SIG-M5 treated with dmso at 0.1 percent for 504 hours (cell line): ENCODE results near the gene ETV6.

ENCODE experiments used
- DNase-seq: peaks from one replicate; lab custom pipeline; 2025; ENCODE audit not compliant: unreplicated experiment; lab: John Stamatoyannopoulos, UW

ETV6 gene

GRCh38 chr12:11823043-11823442 lies 173.6 kb downstream of the ETV6 start:
- DNase-seq: no peak

GRCh38 chr12:11823593-11823992 lies 174.1 kb downstream of the ETV6 start:
- no peak for DNase-seq

GRCh38 chr12:11824069-11824468 lies 174.6 kb downstream of the ETV6 start:
- DNase-seq: no peak

DNA sequence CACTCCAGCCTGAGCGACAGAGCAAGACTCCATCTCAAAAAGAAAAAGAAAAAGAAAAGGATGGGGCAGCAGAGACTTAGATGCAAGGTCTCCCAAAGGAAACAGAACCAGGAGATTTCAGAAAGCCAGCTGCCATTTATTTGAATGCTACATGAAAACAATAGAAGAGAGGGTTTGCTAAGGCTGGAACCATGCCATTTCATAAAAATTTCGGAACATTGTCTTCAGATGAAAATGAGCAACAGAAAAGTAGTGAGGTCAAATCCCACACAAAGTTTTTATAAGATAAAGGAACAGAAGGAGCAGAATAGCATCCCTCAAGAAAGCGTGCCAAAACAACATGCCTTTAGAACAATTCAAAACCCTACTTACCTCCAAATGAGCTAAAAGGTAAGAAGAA lies 175.3 kb downstream of the ETV6 start:
- no peak for DNase-seq

- no peak for DNase-seq
Measured at GRCh38 chr12:11825278-11825677, 175.8 kb downstream of the ETV6 start.

DNA sequence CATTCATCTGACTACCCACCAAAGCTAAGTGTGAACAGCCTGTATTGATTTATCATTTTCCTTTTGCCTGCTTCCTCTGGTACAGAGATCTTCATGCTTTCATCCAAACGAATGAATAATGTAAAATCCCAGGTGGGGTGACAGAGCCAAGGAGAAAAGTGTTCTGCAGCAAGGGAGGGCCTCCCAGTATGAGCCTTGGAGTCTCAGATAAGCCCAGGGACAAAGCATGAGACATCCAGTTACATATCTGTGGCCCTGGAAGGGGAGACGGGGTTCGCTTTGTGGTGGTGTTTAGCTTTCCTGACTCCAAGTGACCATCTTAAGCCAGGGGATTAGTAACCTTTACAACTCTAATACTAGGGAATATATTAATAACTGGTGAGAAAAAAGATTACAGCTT lies 177.1 kb downstream of the ETV6 start:
- no peak for DNase-seq

- DNase-seq: no peak
Measured at GRCh38 chr12:11827091-11828061, 177.9 kb downstream of the ETV6 start.

DNA sequence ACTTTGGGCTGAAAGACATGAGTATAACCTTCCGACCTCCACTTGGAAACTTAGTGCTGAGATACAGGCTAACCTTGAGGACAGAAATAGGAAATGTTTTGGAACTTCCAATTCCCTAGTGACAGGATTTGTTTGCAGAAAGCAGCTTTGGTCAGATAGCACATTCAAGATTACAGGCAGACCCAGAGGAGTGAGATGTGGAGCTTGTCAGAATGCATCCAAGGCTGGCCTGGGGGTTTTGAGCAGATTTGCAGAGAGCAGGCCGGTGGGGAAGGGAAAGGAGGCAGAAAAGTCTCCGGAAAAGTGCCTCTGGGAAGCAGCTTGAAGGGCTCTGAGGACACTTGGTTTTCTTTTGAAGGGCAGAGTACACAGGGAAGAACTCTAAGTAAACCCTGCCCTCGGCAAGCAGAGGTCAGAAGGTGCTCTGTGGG lies 180.3 kb downstream of the ETV6 start:
- DNase-seq: no peak

DNA sequence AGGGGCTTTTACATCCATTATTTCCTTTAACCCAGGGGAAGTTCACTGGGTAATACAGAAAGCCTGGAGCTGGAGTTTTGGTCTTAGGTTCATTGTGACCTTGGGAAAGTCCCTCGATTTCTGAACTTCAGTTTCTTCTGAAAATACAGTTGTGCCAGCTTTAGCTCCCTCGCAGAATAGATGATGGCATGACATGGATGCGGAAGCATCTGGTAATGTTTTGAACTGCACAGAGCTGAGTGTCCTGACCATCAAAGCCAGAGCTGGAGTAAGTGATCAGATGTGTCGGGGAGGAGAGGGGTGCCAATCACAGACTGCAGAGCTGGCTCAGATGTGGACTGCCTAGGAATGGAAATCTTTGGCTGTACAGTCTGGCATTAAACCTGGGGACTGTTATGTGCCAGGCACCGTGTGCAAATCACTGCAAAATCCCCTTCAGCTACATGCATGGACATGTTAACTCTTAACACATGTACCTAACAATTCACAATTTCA lies 180.9 kb downstream of the ETV6 start:
- no peak for DNase-seq

DNA sequence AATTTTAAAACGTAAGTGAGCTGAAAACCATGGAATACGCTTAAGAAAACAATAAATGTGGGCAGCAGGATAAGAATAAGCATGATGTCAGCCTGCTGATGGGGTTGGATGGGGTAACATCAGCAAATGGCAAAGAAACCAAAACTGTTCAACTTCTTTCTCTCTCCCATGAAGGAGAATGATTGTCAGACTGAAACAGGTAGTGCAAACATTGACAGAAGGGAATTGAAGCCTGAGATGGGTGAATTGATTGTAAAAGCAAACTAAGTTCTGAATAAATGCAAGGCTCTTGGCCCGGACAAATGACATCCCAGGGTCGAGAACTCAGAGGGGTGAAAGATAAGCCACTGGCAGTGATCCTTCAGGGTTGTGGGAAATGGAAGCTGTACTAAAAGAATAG lies 182.6 kb downstream of the ETV6 start:
- DNase-seq: no peak

DNA sequence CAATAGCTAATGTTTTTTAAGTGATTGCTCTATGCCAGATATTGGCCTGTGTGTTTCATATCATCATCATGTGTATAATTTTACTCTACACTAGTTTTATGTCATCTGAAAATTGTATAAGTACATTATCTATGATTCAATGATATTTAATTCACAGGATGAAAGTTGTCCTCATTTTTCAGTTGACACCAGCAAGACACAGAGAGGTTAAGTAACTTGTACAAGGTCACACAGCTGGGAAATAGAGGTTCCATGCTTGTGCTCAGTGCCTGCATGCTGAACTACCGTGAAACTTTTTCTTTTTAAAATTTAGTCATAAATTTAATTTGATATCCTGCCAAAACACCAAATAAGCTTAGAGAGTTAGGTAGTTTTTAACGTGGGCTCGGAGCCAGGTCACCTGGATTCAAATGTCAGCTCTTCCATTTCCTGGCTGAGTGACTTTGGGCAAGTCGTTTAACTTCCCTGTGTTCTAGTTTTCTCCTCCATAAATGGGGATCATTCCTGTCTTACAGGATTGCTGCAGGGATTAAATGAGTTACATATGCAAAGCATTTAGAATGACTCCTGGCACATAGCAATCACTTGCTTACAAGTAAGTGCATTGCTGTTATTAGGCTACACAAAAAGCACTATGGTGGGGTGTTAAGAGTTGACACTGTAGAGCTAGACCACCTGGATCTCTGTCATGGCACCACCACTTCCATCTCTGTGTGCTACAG lies 183.9 kb downstream of the ETV6 start:
- no peak for DNase-seq

- DNase-seq: no peak
Measured at GRCh38 chr12:11834104-11834812, 184.8 kb downstream of the ETV6 start.

DNA sequence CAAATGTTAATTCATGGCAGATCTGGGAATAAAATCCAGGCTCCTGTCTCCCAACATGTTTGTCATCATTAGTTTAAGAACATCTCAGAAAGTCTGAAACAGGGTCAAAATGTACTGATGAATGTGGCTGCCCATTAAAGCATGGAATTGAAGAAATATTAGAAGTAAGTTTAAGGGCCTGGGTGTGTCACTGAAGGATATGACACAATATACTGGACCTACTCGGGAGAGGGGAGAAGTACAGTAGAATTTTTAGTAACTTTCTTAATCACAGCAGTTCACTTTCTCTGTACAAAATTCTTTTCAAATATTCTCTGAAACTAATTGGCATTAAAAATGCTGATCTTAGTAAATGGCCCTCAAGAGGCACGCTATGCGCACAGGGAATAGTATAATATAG lies 185.5 kb downstream of the ETV6 start:
- no peak for DNase-seq

DNA sequence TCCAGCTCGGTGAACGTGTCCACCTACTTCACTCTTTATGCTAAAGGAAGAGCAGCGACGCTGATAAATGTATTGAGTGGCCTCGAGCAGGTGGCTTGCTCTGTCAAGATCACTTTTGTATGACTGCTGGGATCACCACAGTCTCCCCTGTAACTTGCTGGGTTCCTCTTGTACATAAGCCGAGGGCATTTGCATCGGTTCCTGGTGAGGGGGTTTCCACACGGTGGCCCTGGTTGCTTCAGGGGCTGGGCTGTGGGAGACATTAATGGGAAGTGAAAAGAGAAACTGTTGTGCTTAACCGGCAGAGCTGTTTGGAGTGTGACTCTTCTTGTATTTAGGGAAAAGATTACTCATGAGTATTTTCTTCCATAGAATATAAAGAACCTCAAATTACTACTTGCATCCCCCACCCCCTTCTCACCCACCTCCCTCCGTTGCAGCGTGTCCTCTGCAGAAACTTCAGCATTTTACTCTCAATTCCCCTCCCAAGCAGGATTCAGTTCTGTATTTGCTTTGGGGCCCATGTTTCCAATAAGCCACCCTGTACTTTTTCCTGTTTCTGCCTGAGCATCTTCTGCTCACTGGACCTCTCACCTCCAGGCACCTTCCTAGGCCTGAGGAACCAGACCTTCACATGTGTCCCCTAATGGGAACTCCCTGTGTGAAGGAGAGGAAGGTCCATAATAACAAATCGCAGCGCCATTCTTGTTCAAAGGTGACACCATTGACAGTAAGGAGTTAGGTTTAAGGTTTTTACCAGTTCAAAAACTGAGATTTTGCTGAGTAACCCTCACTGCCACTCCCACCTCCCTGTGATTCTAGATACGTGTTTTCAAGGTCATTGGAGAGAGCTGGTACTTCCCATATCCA lies 187.0 kb downstream of the ETV6 start:
- DNase-seq: peak; percentile 97

GRCh38 chr12:11837216-11837934 lies 187.9 kb downstream of the ETV6 start:
- no peak for DNase-seq

DNA sequence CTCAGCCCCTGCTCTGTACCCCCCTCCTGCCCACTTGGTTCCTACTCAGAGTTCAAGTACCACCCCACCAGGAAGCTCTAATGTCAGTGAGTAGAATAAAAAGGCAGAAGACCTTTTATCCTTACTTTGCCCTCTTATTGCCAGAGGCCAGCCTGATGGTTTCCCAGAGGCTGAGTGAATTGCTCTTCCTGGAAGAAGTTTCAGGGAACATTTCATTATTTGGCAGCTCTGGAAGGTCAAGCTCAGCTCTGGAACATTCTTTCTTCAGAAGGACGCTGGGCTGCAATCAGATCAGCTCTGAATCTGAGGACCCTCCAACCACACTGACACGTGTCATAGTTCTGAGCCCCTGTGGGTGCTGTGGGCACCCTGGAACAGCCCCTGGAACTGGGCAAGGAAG lies 188.9 kb downstream of the ETV6 start:
- no peak for DNase-seq

DNA sequence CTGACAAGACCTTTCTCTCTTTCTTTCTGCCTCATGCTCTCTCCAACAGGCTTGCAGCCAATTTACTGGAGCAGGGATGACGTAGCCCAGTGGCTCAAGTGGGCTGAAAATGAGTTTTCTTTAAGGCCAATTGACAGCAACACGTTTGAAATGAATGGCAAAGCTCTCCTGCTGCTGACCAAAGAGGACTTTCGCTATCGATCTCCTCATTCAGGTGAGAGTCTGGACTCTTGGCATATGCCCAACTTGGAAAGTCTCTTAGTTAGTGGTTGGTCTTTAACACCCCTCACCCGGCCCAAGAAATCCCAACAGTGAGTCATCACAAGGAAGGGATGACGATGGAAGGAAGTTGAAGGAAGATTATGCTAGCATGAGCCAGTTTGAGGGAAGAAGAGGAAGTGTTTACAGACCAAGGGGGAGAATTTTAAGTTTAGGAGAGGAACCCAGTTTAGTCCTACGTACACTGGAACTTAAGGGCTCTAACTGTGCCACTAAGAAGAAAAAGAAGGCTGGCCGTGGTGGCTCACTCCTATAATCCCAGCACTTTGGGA lies 189.7 kb downstream of the ETV6 start:
- peak; percentile 73 for DNase-seq

- no peak for DNase-seq
Measured at GRCh38 chr12:11840366-11840765, 190.9 kb downstream of the ETV6 start.

DNA sequence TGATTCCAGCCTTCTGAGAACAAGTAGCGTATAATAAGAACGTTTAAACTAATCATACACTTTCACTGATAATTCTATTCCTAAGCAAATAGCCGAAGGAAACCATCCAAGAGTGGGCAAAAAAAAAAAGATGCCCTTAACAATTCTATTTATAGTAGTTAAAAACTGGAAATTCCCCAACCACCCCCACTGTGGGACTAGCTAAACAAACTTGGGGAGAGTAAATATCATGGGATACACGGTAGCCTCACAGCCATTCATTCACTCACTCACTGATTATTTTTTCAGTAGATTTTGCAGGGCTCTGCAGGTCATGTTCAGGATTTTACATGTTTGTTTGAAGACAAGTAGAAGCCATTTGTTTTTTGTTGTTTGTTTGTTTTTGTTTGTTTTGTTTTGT lies 197.0 kb downstream of the ETV6 start:
- DNase-seq: no peak
